Ovary (tissue), 1 donor: ENCODE results near the gene MED19.
A peak's percentile ranks its signal among the peaks of the same experiment; 100 is the strongest.

Experiments
- EP300 ChIP-seq: sonication (generic); formaldehyde crosslinking; IDR thresholded peaks from one replicate; pipeline ENCODE4 v1.6.1; 2017; ENCODE audit warnings: antibody characterized with exemption
- POLR2A ChIP-seq: fragments of 450-650 bp; IDR thresholded peaks from one replicate; pipeline ENCODE4 v1.6.1; 2017; ENCODE audit warnings: antibody characterized with exemption, mild to moderate bottlenecking, moderate library complexity

- no peak for TF ChIP-seq EP300
- TF ChIP-seq POLR2A, result peak; percentile 80
These were observed 54.6 kb downstream of the MED19 start, which contains the start of gene CLP1 for GRCh38 chr11:57657194-57658022.
